ENCODE data around the gene MYO1C.
A peak's percentile ranks its signal among the peaks of the same experiment; 100 is the strongest.
"Not testable (repeated sequence)": the region's sequence is repeated elsewhere in the genome, so short reads cannot be mapped to it uniquely, and the experiment has no call there.

MYO1C gene

DNA sequence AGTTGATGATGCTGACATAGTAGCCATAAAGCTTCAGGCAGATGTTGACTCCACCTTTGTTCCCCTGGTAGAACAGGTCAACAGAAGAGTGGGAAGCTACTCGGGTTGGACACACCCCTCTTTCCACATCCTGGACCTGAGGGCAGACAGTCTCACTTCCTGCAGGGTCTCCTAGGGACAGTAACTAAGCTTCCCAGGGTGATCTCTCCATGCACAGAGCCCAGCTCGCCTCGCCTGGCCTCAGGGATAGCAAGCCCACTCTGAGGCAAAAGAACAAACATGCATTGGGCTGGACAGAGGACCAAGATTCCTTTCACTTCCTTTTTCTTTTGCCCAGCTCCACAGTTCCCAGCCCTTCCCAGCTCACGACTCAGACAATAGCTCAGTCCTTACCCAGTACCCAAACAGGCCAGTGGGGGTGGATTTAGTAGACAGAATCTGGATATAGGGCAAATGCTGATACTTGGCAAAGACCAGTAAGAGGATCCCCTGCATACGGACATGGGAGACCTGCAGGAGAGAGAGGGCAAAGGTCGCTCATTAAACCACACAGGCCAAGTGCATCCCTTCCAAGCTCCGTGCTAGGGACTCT lies 16.9 kb upstream of the MYO1C start:
- DNase-seq (ENCODE audit: low spot score): no peak

DNA sequence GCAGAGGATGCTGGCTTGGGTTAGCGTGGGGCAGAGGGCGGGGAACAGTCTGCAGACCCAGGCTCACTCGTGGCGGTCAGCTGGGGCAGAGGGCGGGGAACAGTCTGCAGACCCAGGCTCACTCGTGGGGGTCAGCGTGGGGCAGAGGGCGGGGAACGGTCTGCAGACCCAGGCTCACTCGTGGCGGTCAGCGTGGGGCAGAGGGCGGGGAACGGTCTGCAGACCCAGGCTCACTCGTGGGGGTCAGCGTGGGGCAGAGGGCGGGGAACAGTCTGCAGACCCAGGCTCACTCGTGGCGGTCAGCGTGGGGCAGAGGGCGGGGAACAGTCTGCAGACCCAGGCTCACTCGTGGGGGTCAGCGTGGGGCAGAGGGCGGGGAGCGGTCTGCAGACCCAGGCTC lies 16.2 kb upstream of the MYO1C start:
- not testable (repeated sequence) for DNase-seq (ENCODE audit: low spot score)

DNA sequence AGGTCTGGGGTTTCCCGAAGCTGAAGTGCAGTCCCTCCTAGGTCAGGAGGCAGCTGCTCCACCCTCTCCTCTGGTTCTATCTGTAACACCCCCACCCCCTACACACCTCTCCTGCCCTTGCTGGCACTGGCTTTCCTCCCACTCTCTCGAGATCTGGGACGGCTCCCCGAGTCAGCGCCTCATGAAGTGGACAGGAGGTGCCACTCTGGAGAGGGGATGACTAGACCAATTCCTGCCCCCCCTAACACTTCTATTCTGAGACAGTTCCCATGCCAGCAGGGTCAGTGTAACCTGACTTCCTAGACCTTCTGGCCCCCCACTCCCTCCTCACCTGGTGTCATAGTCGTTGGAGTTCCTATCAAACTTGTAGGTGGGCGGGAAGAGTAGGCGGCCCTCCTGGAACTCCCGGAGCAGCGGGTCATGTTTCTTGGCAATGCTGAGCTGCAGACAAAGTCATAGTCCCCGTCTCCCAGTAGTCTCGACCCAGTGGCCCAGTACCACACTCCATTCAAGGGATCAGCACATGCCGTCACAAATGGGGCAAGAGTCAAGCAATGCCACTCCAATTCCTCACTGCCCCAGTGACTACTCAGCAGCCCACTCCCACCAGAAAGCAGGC lies 14.3 kb upstream of the MYO1C start:
- no peak for DNase-seq (ENCODE audit: low spot score)

DNA sequence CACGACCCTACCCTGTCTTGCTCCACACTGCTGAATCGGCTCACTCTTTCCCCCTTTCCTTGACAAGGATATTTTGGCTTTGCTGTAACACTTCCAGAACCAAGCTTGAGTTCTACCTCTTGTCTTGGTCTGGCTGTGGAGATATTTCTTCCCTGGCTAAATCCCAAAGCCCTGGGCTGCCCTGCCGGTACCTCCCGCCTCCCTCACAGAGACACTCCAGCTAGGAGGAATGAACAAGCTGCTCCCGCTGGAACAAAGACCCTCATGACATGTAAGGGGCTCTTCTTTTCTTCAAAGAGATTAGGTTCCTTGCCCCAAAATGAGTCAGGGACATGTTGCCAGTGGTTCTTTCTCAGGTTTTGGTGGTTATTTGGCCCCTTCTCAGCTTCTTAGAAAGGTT lies 13.1 kb upstream of the MYO1C start:
- no peak for DNase-seq (ENCODE audit: low spot score)

DNA sequence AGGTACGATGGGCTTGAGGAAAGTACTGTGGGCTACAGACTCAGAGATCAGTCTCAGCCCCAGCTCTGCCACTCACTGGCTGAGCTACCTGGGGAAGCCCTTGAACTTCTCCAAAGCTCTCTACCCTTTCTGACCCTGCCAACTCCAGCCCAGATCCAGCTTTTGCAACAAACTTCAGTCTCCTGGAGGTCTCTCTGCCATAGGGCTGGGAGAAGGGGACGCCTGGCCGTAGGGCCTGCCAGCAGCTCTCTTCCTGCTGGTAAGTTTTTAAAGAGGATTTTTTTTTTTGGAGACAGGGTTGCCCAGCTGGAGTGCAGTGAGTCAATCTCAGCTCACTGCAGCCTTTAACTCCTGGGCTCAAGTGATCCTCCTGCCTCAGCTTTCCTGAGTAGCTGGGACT lies 12.4 kb upstream of the MYO1C start:
- no peak for DNase-seq (ENCODE audit: low spot score)

DNA sequence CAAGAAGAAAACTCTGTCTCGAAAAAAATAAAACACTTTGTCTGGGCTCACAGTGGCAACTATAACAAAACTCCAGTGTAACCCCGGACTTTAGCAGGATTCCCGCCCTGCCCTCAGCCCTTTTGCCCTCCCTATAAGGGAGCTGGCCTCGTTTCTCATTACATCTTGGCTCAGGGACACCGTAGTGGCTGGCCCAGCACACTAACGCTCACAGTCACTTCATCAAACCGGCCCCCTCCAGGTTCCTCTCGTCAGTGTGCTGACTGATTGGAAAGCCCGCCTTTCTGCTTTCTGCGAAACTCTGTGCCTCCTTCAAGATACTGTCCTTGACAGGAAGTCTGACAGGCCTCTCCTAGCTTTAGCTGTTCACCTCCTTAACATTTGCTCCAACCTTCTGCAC lies 11.2 kb upstream of the MYO1C start:
- DNase-seq (ENCODE audit: low spot score): no peak

DNA sequence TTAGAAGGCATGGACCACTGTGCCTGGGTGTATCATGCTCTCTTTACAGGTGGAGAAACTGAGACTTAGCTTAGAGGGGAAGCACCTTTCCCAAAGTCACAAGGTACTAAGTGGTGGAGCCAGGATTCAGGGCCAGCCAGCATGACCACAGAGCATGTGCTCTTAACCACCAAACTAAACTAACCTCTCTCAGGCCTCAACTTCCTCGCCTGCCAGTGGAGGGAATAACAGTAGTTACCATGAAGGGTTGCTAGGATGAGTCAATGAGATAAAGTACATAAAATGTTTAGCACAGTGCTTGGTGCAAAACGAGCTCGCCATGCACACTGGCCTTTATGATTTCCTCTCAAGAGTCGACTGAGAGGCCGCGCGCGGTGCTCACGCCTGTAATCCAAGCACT lies 6.4 kb upstream of the MYO1C start:
- DNase-seq (ENCODE audit: low spot score): no peak

DNA sequence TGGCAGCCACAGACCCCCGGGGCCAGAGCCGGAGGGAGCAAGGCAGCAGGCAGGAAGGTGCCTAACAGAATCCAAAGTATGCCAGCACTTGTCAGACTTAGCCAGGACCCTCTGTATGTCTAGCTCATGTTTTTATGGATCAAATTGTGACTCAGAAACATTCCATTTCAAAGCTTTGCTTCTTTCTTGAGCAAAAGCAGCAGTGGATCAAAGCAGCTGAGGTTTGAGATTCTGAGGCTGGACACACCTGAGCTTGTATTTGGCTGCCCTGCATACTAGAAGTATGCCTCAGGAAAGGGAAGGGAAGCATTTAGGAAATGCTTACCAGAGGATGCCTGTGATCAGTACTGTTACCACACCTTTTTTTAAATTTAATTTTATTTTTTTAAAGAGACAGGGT lies 5.7 kb upstream of the MYO1C start:
- DNase-seq (ENCODE audit: low spot score): no peak

DNA sequence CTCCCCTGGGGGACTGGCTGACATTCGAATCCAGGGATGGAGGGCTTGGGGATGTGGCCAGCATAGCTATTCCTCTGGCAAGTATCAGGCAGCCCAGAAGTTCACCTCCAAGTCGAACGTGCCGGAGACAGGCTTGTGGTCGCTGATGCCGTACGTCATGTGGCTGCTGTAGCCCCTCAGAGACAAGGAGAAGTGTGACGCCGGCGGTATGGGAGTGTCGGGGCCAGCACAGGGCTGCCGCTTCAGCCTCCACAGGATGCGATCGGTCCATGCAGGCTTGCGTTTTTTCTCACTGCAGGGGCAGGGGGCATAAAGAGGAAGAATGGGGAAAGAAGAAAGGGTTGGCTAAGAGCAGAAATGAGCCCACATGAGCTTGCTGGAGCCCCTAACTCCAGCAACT lies 5.3 kb upstream of the MYO1C start:
- no peak for DNase-seq (ENCODE audit: low spot score)

DNA sequence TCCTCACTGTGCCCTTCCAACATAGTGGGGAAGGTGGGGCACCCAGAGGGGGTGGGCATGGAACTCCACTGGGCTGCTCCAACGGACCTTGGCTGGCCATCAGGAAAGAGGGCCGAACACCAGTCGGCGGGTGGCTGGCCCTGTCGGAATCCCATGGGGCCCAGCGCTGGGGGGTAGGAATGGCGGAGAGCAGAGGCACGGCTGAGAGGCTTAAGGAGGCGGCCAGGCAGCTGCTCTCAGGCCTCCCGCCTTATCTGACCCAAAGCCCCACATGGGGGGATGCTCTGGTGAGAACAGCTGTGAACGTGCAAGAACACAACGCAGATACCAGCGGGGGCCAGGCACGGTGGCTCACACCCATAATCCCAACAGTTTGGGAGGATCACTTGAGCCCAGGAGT lies 4.4 kb upstream of the MYO1C start:
- no peak for DNase-seq (ENCODE audit: low spot score)

DNA sequence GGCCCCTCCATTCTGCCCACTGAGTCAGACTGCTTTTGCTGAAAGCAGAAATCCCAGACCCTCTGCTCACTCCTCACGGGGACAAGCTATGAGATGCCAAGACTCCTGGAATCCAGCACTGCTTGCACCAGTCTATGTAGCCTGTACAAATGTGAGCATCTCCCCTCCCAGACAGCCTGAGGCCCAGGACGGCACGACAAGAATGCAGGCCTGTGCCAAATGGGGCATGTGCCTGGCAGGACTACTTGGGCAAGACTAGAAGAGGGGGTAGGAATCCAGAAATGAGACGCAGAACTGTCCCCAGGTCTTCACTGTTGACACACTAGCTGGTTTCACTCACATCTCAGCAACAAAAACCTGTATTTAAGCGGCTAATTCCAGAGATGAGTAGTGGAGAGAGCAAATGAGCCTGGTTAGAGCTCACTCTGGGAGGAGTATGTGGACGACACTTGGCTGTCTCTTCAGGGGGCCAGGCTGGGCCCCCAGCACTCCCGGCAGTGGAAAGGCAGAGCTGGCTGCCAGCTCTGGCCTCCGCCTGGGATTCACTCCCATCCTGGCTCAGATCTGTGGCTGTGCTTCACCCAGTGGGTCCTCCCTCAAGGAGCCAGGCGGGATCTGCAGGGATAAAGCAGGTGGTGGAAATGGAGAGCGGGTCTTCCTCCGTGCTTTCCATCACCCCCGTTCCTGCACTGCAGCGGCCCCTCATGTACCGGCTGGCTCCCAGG lies 2.9 kb upstream of the MYO1C start:
- no peak for DNase-seq (ENCODE audit: low spot score)

DNA sequence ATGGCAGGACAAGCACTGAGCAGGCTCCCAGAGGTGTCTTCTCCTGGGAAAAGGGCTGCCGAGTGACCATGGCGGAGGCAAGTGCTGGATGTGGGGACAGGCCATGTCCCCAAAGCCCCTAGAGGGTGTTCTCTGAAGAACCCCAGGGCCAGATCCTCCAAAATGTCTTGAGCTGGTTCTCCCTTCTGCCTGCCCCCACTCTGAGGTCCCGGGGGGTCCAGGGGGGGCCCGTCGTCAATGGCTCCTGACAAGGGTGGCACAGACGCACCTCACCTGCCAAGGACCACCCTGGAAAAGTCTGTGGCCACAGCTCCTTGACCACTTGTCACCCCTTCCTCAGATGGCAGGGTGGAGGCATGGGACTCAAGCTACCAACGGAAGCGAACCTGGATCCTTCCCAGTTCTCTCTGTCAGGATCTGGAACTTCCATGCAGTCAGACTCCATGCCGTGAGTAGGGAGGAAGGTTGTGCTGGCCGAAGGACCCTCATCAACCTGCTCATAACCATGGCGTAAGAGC lies 2.3 kb upstream of the MYO1C start:
- no peak for DNase-seq (ENCODE audit: low spot score)

DNA sequence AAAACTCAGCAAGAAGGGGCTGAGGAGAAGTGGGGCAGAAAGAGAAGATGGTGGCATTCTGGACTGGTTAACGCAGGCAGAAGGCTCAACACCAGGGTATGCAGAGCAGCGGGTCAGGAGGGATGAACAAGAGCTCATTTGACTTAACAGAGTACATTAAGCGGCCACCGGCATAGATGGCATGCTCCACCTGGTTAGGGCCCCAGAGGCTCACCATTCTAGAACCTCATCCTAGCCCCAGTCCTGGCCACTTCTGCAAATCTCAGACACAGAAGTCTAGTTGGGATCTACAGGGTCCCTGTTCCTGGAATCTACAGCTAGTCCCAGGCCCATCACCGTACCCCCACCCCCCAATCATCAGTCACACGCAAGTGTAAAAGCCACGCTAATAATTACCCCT lies 1.7 kb upstream of the MYO1C start:
- DNase-seq (ENCODE audit: low spot score): no peak

DNA sequence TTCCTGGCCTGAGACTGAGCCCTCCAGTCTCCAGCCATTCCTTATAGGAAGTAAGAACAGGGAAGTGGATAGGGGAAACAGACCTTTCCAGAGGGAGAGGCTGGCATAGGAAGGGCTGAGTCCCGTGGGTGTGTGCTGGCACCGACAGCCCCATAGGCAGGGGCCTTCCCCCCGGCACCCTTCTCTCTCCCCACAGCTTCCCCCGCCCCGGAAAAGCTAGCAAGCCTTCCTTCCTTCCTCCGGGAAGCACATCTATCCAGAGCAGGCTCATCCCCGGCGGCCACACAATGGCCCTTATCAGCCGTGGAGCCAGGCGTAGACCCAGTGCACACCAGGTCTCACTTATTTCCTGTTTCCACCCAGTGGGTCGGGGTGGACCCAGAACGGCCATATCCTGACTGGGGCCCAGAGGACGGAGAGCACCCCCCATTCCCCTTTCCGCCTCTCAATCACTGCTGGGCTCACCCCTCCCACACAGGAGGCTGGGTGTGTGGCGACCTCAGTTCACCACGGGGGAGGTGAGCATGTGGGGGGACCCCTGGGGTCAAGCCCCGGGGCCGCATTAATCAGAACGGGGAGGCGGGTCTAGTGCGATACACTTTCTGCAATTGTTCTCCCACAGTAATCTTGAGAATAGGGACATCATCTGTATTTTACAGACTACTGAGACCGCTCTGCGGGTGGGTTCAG lies 950 bp upstream of the MYO1C start:
- DNase-seq (ENCODE audit: low spot score): no peak

DNA sequence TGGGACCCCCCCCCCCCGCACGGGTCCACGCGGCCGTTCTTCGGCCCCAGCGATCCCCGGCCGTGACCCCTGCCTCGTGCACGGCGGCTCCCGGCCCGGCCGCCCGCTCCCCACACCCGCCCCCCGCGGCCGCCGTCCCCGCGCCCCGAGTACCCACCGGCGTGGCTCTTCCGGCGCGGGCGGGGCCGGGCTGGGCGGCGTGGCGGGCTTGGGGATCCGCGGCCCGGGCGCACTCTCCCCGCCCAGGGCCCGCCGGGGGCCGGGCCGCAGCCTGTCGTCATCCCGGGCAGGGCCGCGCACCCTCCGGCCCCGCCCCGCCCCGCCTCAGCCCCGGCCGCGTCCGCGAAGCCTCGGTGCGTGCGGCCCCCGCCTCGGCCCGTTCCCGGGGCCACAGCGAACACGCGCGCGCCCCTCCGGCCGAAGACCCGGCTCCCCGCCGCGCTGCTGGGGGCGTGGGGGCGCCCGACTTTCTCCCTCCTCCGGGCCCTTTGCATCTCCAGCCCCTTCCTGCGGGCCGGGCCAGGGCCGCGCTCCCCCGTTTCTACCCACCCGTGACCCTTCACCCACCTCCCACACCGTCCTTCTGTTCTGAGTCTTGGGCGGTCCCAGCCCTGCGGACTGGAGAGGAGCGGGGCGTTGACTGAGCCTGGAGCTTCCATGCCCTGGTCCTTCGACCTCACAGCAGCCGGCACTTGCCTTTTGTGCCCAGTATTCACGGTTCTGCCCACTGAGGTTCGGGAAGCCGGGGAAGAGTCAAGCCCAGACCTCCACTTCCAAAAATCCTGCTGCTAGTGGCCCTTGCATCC lies 840 bp downstream of the MYO1C start:
- DNase-seq (ENCODE audit: low spot score): peak; percentile 68

DNA sequence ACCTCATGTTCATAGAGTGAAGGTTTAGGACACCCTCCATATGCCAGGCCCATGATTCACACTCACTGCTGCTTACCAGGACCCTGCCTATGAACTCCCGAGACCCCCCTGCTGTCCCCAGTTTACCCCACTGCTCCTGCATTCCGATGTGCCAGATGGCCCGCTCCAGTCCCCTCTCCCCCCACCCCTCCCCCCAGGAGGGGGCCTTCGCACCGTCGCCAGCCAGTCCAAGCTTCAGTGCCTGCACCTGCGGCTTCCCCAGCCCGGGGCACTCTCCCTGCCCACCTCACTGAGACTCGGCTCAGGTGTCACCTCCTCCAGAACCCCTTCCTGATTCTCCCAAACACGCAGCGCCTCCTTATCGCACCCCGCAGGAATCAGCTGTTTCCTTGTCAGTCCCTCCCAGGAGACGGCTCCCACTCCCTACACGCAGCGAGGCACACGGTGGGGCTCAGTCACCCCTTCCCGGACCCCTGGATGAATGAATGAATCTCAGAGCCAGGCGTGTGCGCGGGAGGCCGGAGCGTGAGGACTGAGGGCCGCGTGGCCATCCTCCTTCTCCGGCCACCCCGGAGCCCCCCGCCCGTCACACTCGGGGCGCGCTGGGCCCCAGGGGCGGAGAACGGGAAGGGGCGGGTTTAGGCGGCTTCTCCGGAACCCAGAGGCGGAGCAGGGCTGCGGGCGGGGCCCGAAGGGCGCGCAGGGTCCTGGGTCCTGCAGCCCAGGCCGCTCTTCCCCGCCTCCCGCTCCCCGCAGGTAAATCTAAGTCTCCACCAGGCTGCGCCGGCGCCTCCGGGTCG lies 1.6 kb downstream of the MYO1C start:
- DNase-seq (ENCODE audit: low spot score): peak; percentile 44

DNA sequence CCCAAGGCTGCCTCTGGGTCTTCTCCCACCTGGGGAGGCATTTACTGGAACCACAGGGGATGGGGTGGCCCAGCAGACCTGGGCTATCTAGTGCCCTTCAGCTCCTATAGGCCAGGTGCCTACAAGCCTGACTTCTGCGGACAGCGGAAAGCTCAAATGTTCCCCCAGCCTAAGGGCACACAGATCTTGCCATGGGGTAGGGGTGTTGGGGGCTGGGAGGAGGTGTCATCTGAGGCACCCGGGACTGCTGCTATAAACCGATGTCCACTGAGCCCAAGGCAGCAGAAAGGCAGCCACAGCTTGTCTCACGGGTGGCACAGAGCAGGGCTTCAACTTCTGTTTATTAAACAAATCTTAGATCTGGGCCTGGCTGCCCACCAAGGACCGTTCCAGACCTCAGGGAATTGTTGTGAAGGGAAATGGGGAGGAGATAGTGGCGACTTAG lies 3.6 kb downstream of the MYO1C start:
- no peak for DNase-seq (ENCODE audit: low spot score)

DNA sequence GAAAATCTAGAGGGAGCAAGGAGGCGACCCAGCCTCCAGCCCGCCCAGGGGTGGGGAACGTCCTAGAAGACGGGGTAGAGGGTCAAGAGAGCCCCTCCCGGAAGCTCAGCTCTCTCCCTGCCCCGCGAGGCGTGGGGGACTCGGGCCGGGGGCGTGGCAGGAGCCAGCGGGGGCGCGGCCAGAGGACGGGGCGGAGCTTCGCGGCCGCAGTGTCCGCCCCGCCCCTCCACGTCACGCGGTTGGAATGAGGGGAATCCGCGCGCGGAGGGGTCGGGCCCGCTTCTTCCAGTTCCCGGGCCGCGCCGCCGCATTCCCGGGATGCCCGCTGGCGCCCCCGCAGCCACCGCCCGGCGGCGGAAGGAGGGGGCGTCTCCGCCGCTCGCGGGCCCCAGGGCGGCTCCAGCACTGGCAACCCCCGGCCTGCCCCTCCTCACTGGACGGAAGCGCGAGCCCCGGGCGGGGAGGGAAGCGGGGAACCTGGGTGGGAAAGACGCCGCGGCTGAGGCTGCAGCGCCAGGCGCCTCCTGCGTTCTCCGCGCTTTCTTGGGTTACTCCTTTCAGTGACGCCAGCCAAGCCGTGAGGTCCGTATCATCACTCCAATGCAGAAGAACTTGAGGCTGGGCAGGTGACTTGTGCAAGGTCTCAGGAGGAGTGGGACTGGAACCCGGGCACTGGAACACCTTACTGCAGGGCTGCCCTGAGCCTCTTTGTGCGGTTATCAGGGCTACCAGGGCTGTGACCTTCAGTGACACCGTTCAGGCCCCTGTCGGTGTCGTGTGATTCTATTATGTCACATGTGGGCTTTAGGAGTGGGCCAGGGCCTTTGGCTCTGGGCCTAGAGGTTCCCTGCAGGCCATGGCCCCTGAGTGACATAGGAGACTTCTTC lies 4.3 kb downstream of the MYO1C start:
- DNase-seq (ENCODE audit: low spot score): peak; percentile 92

DNA sequence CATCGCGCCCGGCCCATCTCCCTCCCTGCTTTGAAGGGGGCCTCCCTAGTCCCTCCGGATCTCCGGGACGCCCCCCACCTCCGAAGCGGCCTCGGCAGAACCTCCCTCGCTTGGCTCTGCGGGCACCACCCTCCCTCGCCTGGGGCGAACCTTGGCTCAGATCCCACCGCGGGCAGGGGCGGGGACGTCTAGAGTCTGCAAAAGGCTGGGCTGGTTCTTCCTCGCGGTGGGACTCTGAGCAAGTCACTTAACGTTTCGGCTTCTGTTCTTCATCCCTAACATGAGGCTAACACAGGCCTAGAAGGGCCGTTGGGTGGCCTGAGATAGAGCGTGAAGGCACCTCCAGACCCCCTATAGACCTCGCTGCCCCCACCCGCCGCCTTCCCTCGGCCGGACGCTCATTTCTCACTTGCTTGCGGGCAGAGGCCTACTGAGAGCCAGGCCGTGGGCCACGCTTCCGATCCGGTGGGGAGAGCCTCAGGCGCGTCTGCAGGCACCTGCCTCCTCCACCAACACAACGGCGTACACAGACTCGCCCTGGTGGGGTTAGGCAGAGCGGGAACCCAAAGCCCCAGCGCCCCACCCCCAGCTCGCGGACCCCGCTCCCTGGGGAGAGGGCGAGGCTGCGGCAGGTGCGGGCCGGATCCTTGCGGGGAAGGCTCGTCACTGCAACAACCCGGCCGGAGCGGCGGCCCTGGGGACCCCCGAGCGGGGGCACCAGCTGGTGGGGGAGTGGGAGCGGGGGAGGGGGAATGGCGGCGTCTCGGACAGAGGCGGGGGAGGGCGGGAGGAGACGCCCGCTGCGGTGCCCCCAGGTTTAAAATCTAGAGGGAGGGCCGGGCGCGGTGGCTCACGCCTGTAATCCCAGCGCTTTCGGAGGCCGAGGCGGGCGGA lies 5.4 kb downstream of the MYO1C start:
- DNase-seq (ENCODE audit: low spot score): peak; percentile 35
